Stimulated activated CD4-positive, alpha-beta T cell treated with anti-CD3 and anti-CD28 coated beads, Interleukin-2, amount 100 ng/mL, for 4 hours (primary cell): Measurements from ENCODE around the gene SYNCRIP.
"Not testable (repeated sequence)": the region's sequence is repeated elsewhere in the genome, so short reads cannot be mapped to it uniquely, and the experiment has no call there.

Experiments
- DNase-seq: peaks from one replicate; pipeline ENCODE4 v3.0.0-alpha.2; 2020; ENCODE audit warnings: low read depth

The SYNCRIP gene

GRCh38 chr6:85593438-85594196 is 49.1 kb downstream of the SYNCRIP start, which contains the start of gene SNX14:
Gene SNX14 (minus strand): TSS chr6:85593858. CDS start chr6:85593718, 140 bp downstream.
- peak; percentile 55 for DNase-seq

- DNase-seq = no peak
Observed at GRCh38 chr6:85592033-85592432, 50.7 kb downstream of the SYNCRIP start.

- DNase-seq = no peak
Observed at GRCh38 chr6:85591207-85591606, 51.5 kb downstream of the SYNCRIP start.

GRCh38 chr6:85585741-85586140 is 56.9 kb downstream of the SYNCRIP start:
- DNase-seq = no peak

- DNase-seq = not testable (repeated sequence)
Observed at GRCh38 chr6:85582832-85583231, 59.9 kb downstream of the SYNCRIP start.

- no peak for DNase-seq
Observed at GRCh38 chr6:85581572-85581971, 61.1 kb downstream of the SYNCRIP start.

- DNase-seq = no peak
Observed at GRCh38 chr6:85580878-85581267, 61.8 kb downstream of the SYNCRIP start.

GRCh38 chr6:85580118-85580877 is 62.4 kb downstream of the SYNCRIP start:
- no peak for DNase-seq

- no peak for DNase-seq
Observed at GRCh38 chr6:85579581-85579980, 63.1 kb downstream of the SYNCRIP start.

- no peak for DNase-seq
Observed at GRCh38 chr6:85576476-85576875, 66.2 kb downstream of the SYNCRIP start.

GRCh38 chr6:85574932-85575598 is 67.6 kb downstream of the SYNCRIP start:
- no peak for DNase-seq

GRCh38 chr6:85569323-85569722 is 73.4 kb downstream of the SYNCRIP start:
- no peak for DNase-seq

- DNase-seq = no peak
Observed at GRCh38 chr6:85568411-85568810, 74.3 kb downstream of the SYNCRIP start.

- DNase-seq = no peak
Observed at GRCh38 chr6:85565736-85566135, 77.0 kb downstream of the SYNCRIP start.

- DNase-seq = not testable (repeated sequence)
Observed at GRCh38 chr6:85564223-85564622, 78.5 kb downstream of the SYNCRIP start.
